ENCODE data around the gene MAP2K5. TPM values are rescaled to one million over a fixed set of nuclear protein-coding genes. Genes with fewer than 3 reads are reported as not detected.

Gene MAP2K5
- total RNA-seq, 1 donor from 2014 or later: 11.6 TPM

GRCh38 chr15:67601073-67601472 is 58.6 kb downstream of the MAP2K5 start:
- Histone ChIP-seq H3K4me2 (ENCODE audit: low read length) (no peak overlapping the region), H3K27ac (ENCODE audit: low read depth, low read length) (no peak overlapping the region), H3K9me3 (ENCODE audit: insufficient read depth, low read depth, low read length) (no peaks in the 10 kb centered on the region), H4K20me1 (ENCODE audit: insufficient read depth, low read length) (no peaks in the 10 kb centered on the region), H3K4me1 (ENCODE audit: insufficient read depth, low read length) (no peaks in the 10 kb centered on the region), H3K9ac (ENCODE audit: low read length) (no peak overlapping the region), H3K27me3 (ENCODE audit: insufficient read depth, low read length) (no peaks in the 10 kb centered on the region), H2AFZ (ENCODE audit: low read depth, low read length) (no peak overlapping the region), H3K4me3 (ENCODE audit: insufficient read depth, low read depth, low read length) (no peak overlapping the region), H3K79me2 (ENCODE audit: insufficient read depth, low read length) (no peaks in the 10 kb centered on the region), H3K36me3 (ENCODE audit: insufficient read depth, low read length) (no peaks in the 10 kb centered on the region)
- no peaks in the 10 kb centered on the region for H3K27me3 Mint-ChIP-seq (ENCODE audit: low read depth, unreplicated experiment)
- H3K4me3 Mint-ChIP-seq (ENCODE audit: unreplicated experiment): no peak overlapping the region
- FAIRE-seq (peak; percentile 56), DNase-seq (ENCODE audit: low read depth) (peak; percentile 17)
- no peak for TF ChIP-seq CTCF (IDR thresholded peaks at IDR 0.05; ENCODE audit: insufficient read depth, low read depth, low read length)
- TF ChIP-seq EZH2 (IDR thresholded peaks at IDR 0.05; ENCODE audit: insufficient read depth, low read length): no peak
- peaks cover 3% of the 10 kb centered on the region for H3K36me3 Mint-ChIP-seq (ENCODE audit: low read depth, unreplicated experiment)
- H3K4me1 Mint-ChIP-seq (ENCODE audit: low read depth, unreplicated experiment): peaks cover 3% of the 10 kb centered on the region
- no peaks in the 10 kb centered on the region for H3K9me3 Mint-ChIP-seq (ENCODE audit: unreplicated experiment)
- no peak overlapping the region for H3K27ac Mint-ChIP-seq (ENCODE audit: unreplicated experiment)

- Mint-ChIP-seq H3K4me3 (ENCODE audit: unreplicated experiment) (no peak overlapping the region), H3K27ac (ENCODE audit: unreplicated experiment) (no peak overlapping the region), H3K36me3 (ENCODE audit: low read depth, unreplicated experiment) (peaks cover 4% of the 10 kb centered on the region), H3K27me3 (ENCODE audit: low read depth, unreplicated experiment) (no peaks in the 10 kb centered on the region), H3K9me3 (ENCODE audit: unreplicated experiment) (no peaks in the 10 kb centered on the region), H3K4me1 (ENCODE audit: low read depth, unreplicated experiment) (peaks cover 3% of the 10 kb centered on the region)
- no peak overlapping the region for H3K4me3 ChIP-seq (ENCODE audit: insufficient read depth, low read depth, low read length)
- no peaks in the 10 kb centered on the region for H3K27me3 ChIP-seq (ENCODE audit: insufficient read depth, low read length)
- H4K20me1 ChIP-seq (ENCODE audit: insufficient read depth, low read length): no peaks in the 10 kb centered on the region
- no peaks in the 10 kb centered on the region for H3K4me1 ChIP-seq (ENCODE audit: insufficient read depth, low read length)
- TF ChIP-seq EZH2 (IDR thresholded peaks at IDR 0.05; ENCODE audit: insufficient read depth, low read length): no peak
- no peak for TF ChIP-seq CTCF (IDR thresholded peaks at IDR 0.05; ENCODE audit: insufficient read depth, low read depth, low read length)
- no peak overlapping the region for H3K27ac ChIP-seq (ENCODE audit: low read depth, low read length)
- H3K79me2 ChIP-seq (ENCODE audit: insufficient read depth, low read length): no peaks in the 10 kb centered on the region
- H3K9me3 ChIP-seq (ENCODE audit: insufficient read depth, low read depth, low read length): no peaks in the 10 kb centered on the region
- no peak overlapping the region for H3K9ac ChIP-seq (ENCODE audit: low read length)
- DNase-seq (ENCODE audit: low read depth) (no peak), FAIRE-seq (no peak)
- H3K4me2 ChIP-seq (ENCODE audit: low read length): no peak overlapping the region
- no peak overlapping the region for H2AFZ ChIP-seq (ENCODE audit: low read depth, low read length)
- H3K36me3 ChIP-seq (ENCODE audit: insufficient read depth, low read length): no peaks in the 10 kb centered on the region
Observed at GRCh38 chr15:67603063-67603462, 60.6 kb downstream of the MAP2K5 start.

GRCh38 chr15:67605871-67606270 is 63.4 kb downstream of the MAP2K5 start:
- Histone ChIP-seq H3K4me3 (ENCODE audit: insufficient read depth, low read depth, low read length) (no peak overlapping the region), H3K9ac (ENCODE audit: low read length) (no peak overlapping the region), H3K79me2 (ENCODE audit: insufficient read depth, low read length) (no peaks in the 10 kb centered on the region), H4K20me1 (ENCODE audit: insufficient read depth, low read length) (no peaks in the 10 kb centered on the region), H3K9me3 (ENCODE audit: insufficient read depth, low read depth, low read length) (no peaks in the 10 kb centered on the region), H3K27me3 (ENCODE audit: insufficient read depth, low read length) (no peaks in the 10 kb centered on the region), H3K4me1 (ENCODE audit: insufficient read depth, low read length) (no peaks in the 10 kb centered on the region), H2AFZ (ENCODE audit: low read depth, low read length) (no peak overlapping the region), H3K36me3 (ENCODE audit: insufficient read depth, low read length) (no peaks in the 10 kb centered on the region), H3K4me2 (ENCODE audit: low read length) (no peak overlapping the region), H3K27ac (ENCODE audit: low read depth, low read length) (no peak overlapping the region)
- FAIRE-seq: no peak
- Mint-ChIP-seq H3K27me3 (ENCODE audit: low read depth, unreplicated experiment) (no peaks in the 10 kb centered on the region), H3K4me3 (ENCODE audit: unreplicated experiment) (no peak overlapping the region), H3K4me1 (ENCODE audit: low read depth, unreplicated experiment) (peaks cover 3% of the 10 kb centered on the region), H3K27ac (ENCODE audit: unreplicated experiment) (no peak overlapping the region), H3K9me3 (ENCODE audit: unreplicated experiment) (no peaks in the 10 kb centered on the region), H3K36me3 (ENCODE audit: low read depth, unreplicated experiment) (peaks cover 4% of the 10 kb centered on the region)
- TF ChIP-seq EZH2 (IDR thresholded peaks at IDR 0.05; ENCODE audit: insufficient read depth, low read length): no peak
- no peak for DNase-seq (ENCODE audit: low read depth)

Data from astrocyte (in vitro differentiated cells and primary cell).